Common myeloid progenitor, CD34-positive (primary cell): ENCODE measurements around the gene CCNG2.

ENCODE experiments used
- CTCF ChIA-PET: fragments of 350-600 bp; sonication (Branson Sonifier 250); formaldehyde crosslinking; loops from one replicate; lab custom pipeline; 2021; ENCODE audit warnings: antibody characterized with exemption; lab: Charles Lee
- POLR2A ChIA-PET: fragments of 350-600 bp; sonication (Branson Sonifier 250); formaldehyde crosslinking; loops from one replicate; lab custom pipeline; 2021; ENCODE audit warnings: antibody characterized with exemption; lab: Charles Lee
- DNase-seq, 3 donors: peaks; one replicate each; pipeline versions ENCODE4 v3.0.0 to v3.0.0-alpha.2; 2013
- H3K27ac ChIP-seq, 2 experiments: 1 replicate in 1 of 2; 2 replicates in 1 of 2; pipeline ENCODE4 v1.7.0; 2013; ENCODE audit warnings: inconsistent platforms in 2 of 2, low read length in 2 of 2, mild to moderate bottlenecking in 2 of 2, low read depth in 1 of 2, moderate library complexity in 1 of 2; ENCODE audit not compliant: severe bottlenecking in 2 of 2, insufficient read depth in 1 of 2, poor library complexity in 1 of 2
- H3K27me3 ChIP-seq, 5 experiments: replicated peaks in 2 of 5; 1 replicate in 3 of 5; 2 replicates in 2 of 5; pipeline versions ENCODE4 v1.6.1 to v1.7.0; 2013; ENCODE audit warnings: low read length in 4 of 5, mild to moderate bottlenecking in 2 of 5, moderate library complexity in 2 of 5, inconsistent platforms in 1 of 5; ENCODE audit not compliant: insufficient read depth in 5 of 5, control insufficient read depth in 4 of 5
- H3K36me3 ChIP-seq, 4 experiments: 1 replicate in 2 of 4; 2 replicates in 2 of 4; pipeline versions ENCODE4 v1.6.1 to v1.7.0; 2013; ENCODE audit warnings: low read length in 3 of 4, control low read depth in 1 of 4, mild to moderate bottlenecking in 1 of 4; ENCODE audit not compliant: control insufficient read depth in 4 of 4, insufficient read depth in 4 of 4
- H3K4me1 ChIP-seq, 4 experiments: 1 replicate in 3 of 4; 2 replicates in 1 of 4; pipeline versions ENCODE4 v1.6.1 to v1.7.1; 2013; ENCODE audit warnings: low read length in 3 of 4, mild to moderate bottlenecking in 3 of 4, control low read depth in 1 of 4, inconsistent platforms in 1 of 4, moderate library complexity in 1 of 4; ENCODE audit not compliant: control insufficient read depth in 4 of 4, insufficient read depth in 4 of 4; ENCODE audit errors: control extremely low read depth in 1 of 4
- H3K4me3 ChIP-seq, 7 experiments: 1 replicate in 4 of 7; 2 replicates in 3 of 7; pipeline versions ENCODE4 v1.5.1 to v1.7.0; 2013; ENCODE audit warnings: mild to moderate bottlenecking in 7 of 7, low read length in 6 of 7, moderate library complexity in 6 of 7, inconsistent platforms in 2 of 7, low read depth in 2 of 7, control low read depth in 1 of 7; ENCODE audit not compliant: insufficient read depth in 4 of 7, control insufficient read depth in 1 of 7; ENCODE audit errors: extremely low read depth in 1 of 7
- H3K9me3 ChIP-seq, 5 experiments: 1 replicate in 4 of 5; 2 replicates in 1 of 5; pipeline versions ENCODE4 v1.6.1 to v1.7.1; 2013; ENCODE audit warnings: low read length in 4 of 5, mild to moderate bottlenecking in 2 of 5, inconsistent platforms in 1 of 5, low read depth in 1 of 5, moderate library complexity in 1 of 5; ENCODE audit not compliant: control insufficient read depth in 4 of 5, insufficient read depth in 2 of 5; ENCODE audit errors: control extremely low read depth in 1 of 5
- WGBS: methylation state at CpG from one replicate; pipeline ENCODE4 v1.1.5; 2013; ENCODE audit not compliant: insufficient coverage; 5-methylcytosine and 5-hydroxymethylcytosine counted together

CCNG2 gene

GRCh38 chr4:77157859-77158486 is 966 bp downstream of the CCNG2 start:
- Histone ChIP-seq H3K9me3 (no peaks in the 10 kb centered on the region), H3K4me3 (peak overlapping the region; percentile 72 to 99 (median 96)), H3K27me3 (no peaks in the 10 kb centered on the region), H3K27ac (peak overlapping the region; percentile 94 to 97), H3K36me3 (peaks cover 9 to 40% (median 24%) of the 10 kb centered on the region in 4 experiments), H3K4me1 (peaks cover 32 to 48% (median 40%) of the 10 kb centered on the region in 4 experiments)
- ChIA-PET CTCF (interaction anchor here (1.1 to 1.7 kb wide), 8 partner anchors 8 to 115 kb away, joined by 3 to 6 read pairs (median 3); no protein-coding TSS in a partner anchor), POLR2A (interaction anchor here (0.6 to 3.4 kb wide), 10 partner anchors 8 to 84 kb away, joined by 3 to 13 read pairs (median 5); no protein-coding TSS in a partner anchor)
- peak; percentile 87 to 95 (median 94) for DNase-seq
- 0% methylated on average over 36 of the region's 53 CpGs for WGBS

GRCh38 chr4:77158487-77158861 is 1.5 kb downstream of the CCNG2 start:
- WGBS, result 6% methylated on average over 6 of the region's 6 CpGs
- H3K27me3 ChIP-seq, result no peaks in the 10 kb centered on the region
- H3K4me3 ChIP-seq, result peak overlapping the region; percentile 72 to 99 (median 96)
- H3K36me3 ChIP-seq, result peaks cover 13 to 45% (median 27%) of the 10 kb centered on the region in 4 experiments
- DNase-seq, result no peak
- ChIA-PET POLR2A (interaction anchor here (0.6 to 3.4 kb wide), 10 partner anchors 7 to 84 kb away, joined by 3 to 13 read pairs (median 5); no protein-coding TSS in a partner anchor), CTCF (interaction anchor here (1.0 to 1.7 kb wide), 9 partner anchors 11 to 115 kb away, joined by 3 to 6 read pairs (median 3); no protein-coding TSS in a partner anchor)
- H3K9me3 ChIP-seq, result no peaks in the 10 kb centered on the region
- H3K27ac ChIP-seq, result peak overlapping the region in 1 of 2 experiments; percentile 97
- H3K4me1 ChIP-seq, result peaks cover 29 to 43% (median 38%) of the 10 kb centered on the region in 4 experiments

- CTCF ChIA-PET, result interaction anchor here (0.6 to 6.0 kb wide), 5 partner anchors 10 to 1340 kb away, joined by 3 to 33 read pairs (median 4); no protein-coding TSS in a partner anchor
- WGBS, result no CpG with 5 or more reads among the region's 3 CpGs
- no peaks in the 10 kb centered on the region for H3K9me3 ChIP-seq
- H3K36me3 ChIP-seq, result peaks cover 21 to 58% (median 38%) of the 10 kb centered on the region in 4 experiments
- no peak overlapping the region for H3K27ac ChIP-seq
- no peaks in the 10 kb centered on the region for H3K27me3 ChIP-seq
- H3K4me1 ChIP-seq, result peaks cover 24 to 34% (median 29%) of the 10 kb centered on the region in 4 experiments
- DNase-seq, result no peak
- POLR2A ChIA-PET, result interaction anchor here (0.6 to 0.7 kb wide), 2 partner anchors 19 to 90 kb away, joined by 3 read pairs; no protein-coding TSS in a partner anchor
- no peak overlapping the region for H3K4me3 ChIP-seq
Observed at GRCh38 chr4:77159806-77160205, 2.8 kb downstream of the CCNG2 start.

- peaks cover 28 to 81% (median 55%) of the 10 kb centered on the region in 4 experiments for H3K36me3 ChIP-seq
- H3K27ac ChIP-seq, result no peak overlapping the region
- ChIA-PET CTCF (interaction anchor here (0.7 to 6.0 kb wide), 7 partner anchors 13 to 120 kb away, joined by 3 to 33 read pairs (median 3); no protein-coding TSS in a partner anchor), POLR2A (no interaction called here)
- WGBS, result 100% methylated on average over 1 of the region's 4 CpGs
- H3K27me3 ChIP-seq, result no peaks in the 10 kb centered on the region
- H3K4me3 ChIP-seq, result no peak overlapping the region
- peaks cover 5 to 12% (median 8%) of the 10 kb centered on the region in 4 experiments for H3K4me1 ChIP-seq
- H3K9me3 ChIP-seq, result no peaks in the 10 kb centered on the region
- DNase-seq, result no peak
Observed at GRCh38 chr4:77163641-77164040, 6.6 kb downstream of the CCNG2 start.

- ChIA-PET CTCF (interaction anchor here (0.9 to 1.9 kb wide), 2 partner anchors 13 to 101 kb away, joined by 3 to 4 read pairs; no protein-coding TSS in a partner anchor), POLR2A (no interaction called here)
- no peak overlapping the region for H3K27ac ChIP-seq
- WGBS, result no CpG with 5 or more reads among the region's 1 CpG
- no peak for DNase-seq
- H3K4me3 ChIP-seq, result no peak overlapping the region
- H3K4me1 ChIP-seq, result no peaks in the 10 kb centered on the region
- H3K27me3 ChIP-seq, result no peaks in the 10 kb centered on the region
- H3K36me3 ChIP-seq, result peaks cover 30 to 73% (median 45%) of the 10 kb centered on the region in 4 experiments
- H3K9me3 ChIP-seq, result no peaks in the 10 kb centered on the region
Observed at GRCh38 chr4:77167173-77167572, 10.2 kb downstream of the CCNG2 start.

- H3K9me3 ChIP-seq, result no peaks in the 10 kb centered on the region
- no peak overlapping the region for H3K27ac ChIP-seq
- H3K36me3 ChIP-seq, result peaks cover 26 to 66% (median 41%) of the 10 kb centered on the region in 4 experiments
- no peaks in the 10 kb centered on the region for H3K27me3 ChIP-seq
- H3K4me1 ChIP-seq, result no peaks in the 10 kb centered on the region
- no peak overlapping the region for H3K4me3 ChIP-seq
- no peak for DNase-seq
- ChIA-PET CTCF (interaction anchor here (0.9 to 1.9 kb wide), 2 partner anchors 12 to 102 kb away, joined by 3 to 4 read pairs; no protein-coding TSS in a partner anchor), POLR2A (no interaction called here)
- WGBS, result 47% methylated on average over 2 of the region's 3 CpGs
Observed at GRCh38 chr4:77167866-77168265, 10.9 kb downstream of the CCNG2 start.
